DND-41 (cell line): Measurements from ENCODE around the gene CPNE5.

Experiments used
- ATAC-seq: fragments of 200-7000 bp; cut with Tn5 transposase; 3 replicates; pipeline ENCODE4 v1.9.1; 2021; ENCODE audit warnings: low read depth; ENCODE audit not compliant: insufficient read depth
- DNase-seq: peaks from one replicate; pipeline ENCODE4 v3.0.0-alpha.2; 2020
- H2AFZ ChIP-seq: 2 replicates; pipeline ENCODE4 v1.6.0; 2012; ENCODE audit warnings: low read depth, low read length
- H3K27ac ChIP-seq: 2 replicates; pipeline ENCODE4 v1.5.1; 2012; ENCODE audit warnings: low read length, inconsistent platforms
- H3K27me3 ChIP-seq: fragments of 200-600 bp; sonication (generic); 2 replicates; pipeline ENCODE4 v1.6.0; 2012; ENCODE audit warnings: low read length, mild to moderate bottlenecking, inconsistent platforms; ENCODE audit not compliant: insufficient read depth, poor library complexity
- H3K36me3 ChIP-seq: 2 replicates; pipeline ENCODE4 v1.5.1; 2012; ENCODE audit warnings: low read length, inconsistent platforms; ENCODE audit not compliant: insufficient read depth
- H3K4me1 ChIP-seq: 2 replicates; pipeline ENCODE4 v1.5.1; 2012; ENCODE audit warnings: mild to moderate bottlenecking, low read length; ENCODE audit not compliant: insufficient read depth
- H3K4me2 ChIP-seq: 2 replicates; pipeline ENCODE4 v1.6.0; 2012; ENCODE audit warnings: mild to moderate bottlenecking, moderate library complexity, low read length, inconsistent platforms; ENCODE audit not compliant: insufficient read depth
- H3K4me3 ChIP-seq, 2 experiments: fragments of 200-600 bp in 1 of 2; shearing (Covaris generic) in 1 of 2; 2 replicates each; pipeline ENCODE4 v1.5.1; 2012 to 2016; ENCODE audit warnings: inconsistent platforms in 2 of 2, low read length in 2 of 2, mild to moderate bottlenecking in 2 of 2, low read depth in 1 of 2, moderate library complexity in 1 of 2
- H3K79me2 ChIP-seq: 2 replicates; pipeline ENCODE4 v1.6.0; 2012; ENCODE audit warnings: low read length, inconsistent platforms; ENCODE audit not compliant: insufficient read depth
- H3K9ac ChIP-seq: 2 replicates; pipeline ENCODE4 v1.6.0; 2012; ENCODE audit warnings: low read depth, mild to moderate bottlenecking, inconsistent platforms, low read length, moderate library complexity
- H3K9me3 ChIP-seq: 2 replicates; pipeline ENCODE4 v1.5.1; 2012; ENCODE audit warnings: low read length, moderate library complexity, mild to moderate bottlenecking, inconsistent platforms; ENCODE audit not compliant: insufficient read depth, severe bottlenecking
- H4K20me1 ChIP-seq: 2 replicates; pipeline ENCODE4 v1.6.0; 2012; ENCODE audit warnings: low read length; ENCODE audit not compliant: insufficient read depth
- CTCF ChIP-seq: IDR thresholded peaks from 2 replicates; pipeline ENCODE4 v1.5.1; 2012; ENCODE audit warnings: borderline replicate concordance, low read length, moderate library complexity, mild to moderate bottlenecking; ENCODE audit not compliant: poor library complexity, severe bottlenecking; ENCODE audit errors: extremely low read depth
- EZH2 ChIP-seq: IDR thresholded peaks from 3 replicates; pipeline ENCODE4 v1.6.1; 2012; ENCODE audit warnings: borderline replicate concordance, low read depth, mild to moderate bottlenecking, moderate library complexity, low read length, inconsistent platforms; ENCODE audit not compliant: severe bottlenecking

The CPNE5 gene

GRCh38 chr6:36809156-36809555, 30.1 kb downstream of the CPNE5 start:
- Histone ChIP-seq H3K79me2 (no peaks in the 10 kb centered on the region), H3K4me1 (no peaks in the 10 kb centered on the region), H2AFZ (no peak overlapping the region), H3K27ac (no peak overlapping the region), H3K4me2 (no peak overlapping the region), H3K9ac (no peak overlapping the region), H3K36me3 (no peaks in the 10 kb centered on the region), H3K4me3 (no peak overlapping the region), H3K9me3 (no peaks in the 10 kb centered on the region), H3K27me3 (no peaks in the 10 kb centered on the region), H4K20me1 (no peaks in the 10 kb centered on the region)
- no peak for TF ChIP-seq EZH2
- TF ChIP-seq CTCF = no peak
- DNase-seq = no peak
- no peak for ATAC-seq

- H3K79me2 ChIP-seq = no peaks in the 10 kb centered on the region
- no peak overlapping the region for H2AFZ ChIP-seq
- H3K27ac ChIP-seq = no peak overlapping the region
- H3K4me3 ChIP-seq = no peak overlapping the region
- no peaks in the 10 kb centered on the region for H4K20me1 ChIP-seq
- no peak for TF ChIP-seq EZH2
- TF ChIP-seq CTCF = no peak
- ATAC-seq = no peak
- no peak overlapping the region for H3K9ac ChIP-seq
- DNase-seq = no peak
- H3K36me3 ChIP-seq = no peaks in the 10 kb centered on the region
- no peak overlapping the region for H3K4me2 ChIP-seq
- H3K9me3 ChIP-seq = no peaks in the 10 kb centered on the region
- H3K27me3 ChIP-seq = no peaks in the 10 kb centered on the region
- H3K4me1 ChIP-seq = no peaks in the 10 kb centered on the region
Observed at GRCh38 chr6:36808634-36809033, 30.6 kb downstream of the CPNE5 start.

- no peak for TF ChIP-seq CTCF
- no peak for TF ChIP-seq EZH2
- H3K4me2 ChIP-seq = no peak overlapping the region
- H3K4me3 ChIP-seq = no peak overlapping the region
- H3K4me1 ChIP-seq = no peaks in the 10 kb centered on the region
- no peaks in the 10 kb centered on the region for H3K79me2 ChIP-seq
- ATAC-seq (no peak), DNase-seq (no peak)
- H3K27me3 ChIP-seq = no peaks in the 10 kb centered on the region
- no peaks in the 10 kb centered on the region for H3K9me3 ChIP-seq
- H3K27ac ChIP-seq = no peak overlapping the region
- no peaks in the 10 kb centered on the region for H3K36me3 ChIP-seq
- no peak overlapping the region for H2AFZ ChIP-seq
- no peaks in the 10 kb centered on the region for H4K20me1 ChIP-seq
- no peak overlapping the region for H3K9ac ChIP-seq
Observed at GRCh38 chr6:36807750-36808149, 31.5 kb downstream of the CPNE5 start.

- no peak for DNase-seq
- no peak overlapping the region for H3K9ac ChIP-seq
Observed at GRCh38 chr6:36807143-36807542, 32.1 kb downstream of the CPNE5 start.

More at GRCh38 chr6:36807143-36807542, 32.1 kb downstream of the CPNE5 start:
- Histone ChIP-seq H4K20me1 (no peaks in the 10 kb centered on the region), H3K27me3 (no peaks in the 10 kb centered on the region), H3K4me2 (no peak overlapping the region), H2AFZ (no peak overlapping the region), H3K4me1 (no peaks in the 10 kb centered on the region), H3K27ac (no peak overlapping the region), H3K36me3 (no peaks in the 10 kb centered on the region), H3K79me2 (no peaks in the 10 kb centered on the region), H3K9me3 (no peaks in the 10 kb centered on the region), H3K4me3 (no peak overlapping the region)
- no peak for TF ChIP-seq EZH2
- no peak for TF ChIP-seq CTCF
- no peak for ATAC-seq
